ENCODE measurements around the gene E2F2. TPM values are rescaled to one million over a fixed set of nuclear protein-coding genes. Genes with fewer than 3 reads are reported as not detected.

The E2F2 gene
- total RNA-seq, 1 donor from 2014 or later = 1.1 TPM

- ATAC-seq (peak; percentile 90 to 95), DNase-seq (peak; percentile 90)
- Histone ChIP-seq H3K36me3 (no peaks in the 10 kb centered on the region), H3K27ac (no peak overlapping the region), H3K4me1 (peaks cover 17% of the 10 kb centered on the region), H3K9me3 (no peaks in the 10 kb centered on the region), H3K4me3 (peak overlapping the region; percentile 9), H3K27me3 (ENCODE audit: low read depth) (no peaks in the 10 kb centered on the region)
- intact Hi-C loops (cut with DNase I) = no loop called here
- TF ChIP-seq, protein P1, sequence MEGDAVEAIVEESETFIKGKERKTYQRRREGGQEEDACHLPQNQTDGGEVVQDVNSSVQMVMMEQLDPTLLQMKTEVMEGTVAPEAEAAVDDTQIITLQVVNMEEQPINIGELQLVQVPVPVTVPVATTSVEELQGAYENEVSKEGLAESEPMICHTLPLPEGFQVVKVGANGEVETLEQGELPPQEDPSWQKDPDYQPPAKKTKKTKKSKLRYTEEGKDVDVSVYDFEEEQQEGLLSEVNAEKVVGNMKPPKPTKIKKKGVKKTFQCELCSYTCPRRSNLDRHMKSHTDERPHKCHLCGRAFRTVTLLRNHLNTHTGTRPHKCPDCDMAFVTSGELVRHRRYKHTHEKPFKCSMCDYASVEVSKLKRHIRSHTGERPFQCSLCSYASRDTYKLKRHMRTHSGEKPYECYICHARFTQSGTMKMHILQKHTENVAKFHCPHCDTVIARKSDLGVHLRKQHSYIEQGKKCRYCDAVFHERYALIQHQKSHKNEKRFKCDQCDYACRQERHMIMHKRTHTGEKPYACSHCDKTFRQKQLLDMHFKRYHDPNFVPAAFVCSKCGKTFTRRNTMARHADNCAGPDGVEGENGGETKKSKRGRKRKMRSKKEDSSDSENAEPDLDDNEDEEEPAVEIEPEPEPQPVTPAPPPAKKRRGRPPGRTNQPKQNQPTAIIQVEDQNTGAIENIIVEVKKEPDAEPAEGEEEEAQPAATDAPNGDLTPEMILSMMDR (IDR thresholded peaks at IDR 0.05) = peak; percentile 96
Observed at GRCh38 chr1:23539698-23540266, 8.7 kb upstream of the E2F2 start.

GRCh38 chr1:23537296-23537973 lies 6.4 kb upstream of the E2F2 start:
- H3K4me1 ChIP-seq = peaks cover 25% of the 10 kb centered on the region
- no peaks in the 10 kb centered on the region for H3K36me3 ChIP-seq
- H3K27me3 ChIP-seq (ENCODE audit: low read depth) = no peaks in the 10 kb centered on the region
- no peak overlapping the region for H3K27ac ChIP-seq
- ATAC-seq (no peak), DNase-seq (no peak)
- H3K9me3 ChIP-seq = no peaks in the 10 kb centered on the region
- no peak overlapping the region for H3K4me3 ChIP-seq
- TF ChIP-seq, protein P1 (IDR thresholded peaks at IDR 0.05) = no peak
- intact Hi-C loops (cut with DNase I) = no loop called here

DNA sequence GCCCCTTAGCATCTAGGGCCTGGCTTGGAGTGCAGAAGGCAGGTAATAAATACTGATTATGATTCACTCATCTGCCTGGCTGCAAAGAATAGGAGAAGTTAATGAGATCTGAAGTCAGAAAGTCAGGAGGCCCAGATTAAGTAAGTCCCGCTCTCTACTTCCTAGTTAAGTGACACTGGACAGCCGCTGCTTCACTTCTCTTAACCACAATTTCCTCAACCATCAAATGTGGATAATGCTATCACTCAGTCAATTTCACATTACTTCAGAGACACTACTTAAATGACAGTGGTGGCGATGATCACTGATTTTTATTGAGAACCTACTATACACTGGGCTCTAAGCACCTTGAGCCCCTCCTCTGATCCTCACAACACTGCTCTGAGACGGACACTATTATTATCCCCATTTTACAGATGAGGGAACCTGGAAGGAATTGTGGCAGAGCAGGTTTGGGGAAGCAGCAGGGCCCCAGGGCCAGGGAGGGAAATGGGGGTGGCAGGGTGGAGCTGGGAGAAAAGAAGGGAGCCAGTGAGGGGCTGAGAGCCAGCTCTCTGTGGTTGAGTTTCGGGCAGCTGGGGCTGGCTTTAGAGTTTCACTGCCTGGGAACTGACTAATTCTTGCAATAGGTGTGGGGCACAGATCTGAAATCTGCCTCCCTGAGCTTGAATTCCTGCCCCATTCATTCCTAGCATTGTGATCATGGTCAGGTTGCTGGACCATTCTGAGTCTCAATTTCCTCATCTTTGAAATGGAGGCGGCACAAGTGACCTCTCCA lies 2.4 kb upstream of the E2F2 start:
- peaks cover 48% of the 10 kb centered on the region for H3K4me1 ChIP-seq
- no peaks in the 10 kb centered on the region for H3K36me3 ChIP-seq

GRCh38 chr1:23531562-23532094 lies 595 bp upstream of the E2F2 start:
- no peaks in the 10 kb centered on the region for H3K36me3 ChIP-seq
- no peaks in the 10 kb centered on the region for H3K9me3 ChIP-seq
- no peaks in the 10 kb centered on the region for H3K27me3 ChIP-seq (ENCODE audit: low read depth)
- TF ChIP-seq, protein P1 (IDR thresholded peaks at IDR 0.05) = no peak
- DNase-seq (no peak), ATAC-seq (no peak)
- intact Hi-C loops (cut with DNase I) = no loop called here
- H3K27ac ChIP-seq = peak overlapping the region; percentile 68
- peak overlapping the region; percentile 58 for H3K4me3 ChIP-seq
- peaks cover 65% of the 10 kb centered on the region for H3K4me1 ChIP-seq

More for the DNA sequence above, 2.4 kb upstream of the E2F2 start:
- intact Hi-C loops (cut with DNase I) = no loop called here
- no peak overlapping the region for H3K4me3 ChIP-seq
- ATAC-seq (peak; percentile 41 to 48), DNase-seq (no peak)
- peak overlapping the region; percentile 46 for H3K27ac ChIP-seq
- H3K9me3 ChIP-seq = no peaks in the 10 kb centered on the region
- TF ChIP-seq, protein P1 (IDR thresholded peaks at IDR 0.05) = no peak
- H3K27me3 ChIP-seq (ENCODE audit: low read depth) = no peaks in the 10 kb centered on the region

DNA sequence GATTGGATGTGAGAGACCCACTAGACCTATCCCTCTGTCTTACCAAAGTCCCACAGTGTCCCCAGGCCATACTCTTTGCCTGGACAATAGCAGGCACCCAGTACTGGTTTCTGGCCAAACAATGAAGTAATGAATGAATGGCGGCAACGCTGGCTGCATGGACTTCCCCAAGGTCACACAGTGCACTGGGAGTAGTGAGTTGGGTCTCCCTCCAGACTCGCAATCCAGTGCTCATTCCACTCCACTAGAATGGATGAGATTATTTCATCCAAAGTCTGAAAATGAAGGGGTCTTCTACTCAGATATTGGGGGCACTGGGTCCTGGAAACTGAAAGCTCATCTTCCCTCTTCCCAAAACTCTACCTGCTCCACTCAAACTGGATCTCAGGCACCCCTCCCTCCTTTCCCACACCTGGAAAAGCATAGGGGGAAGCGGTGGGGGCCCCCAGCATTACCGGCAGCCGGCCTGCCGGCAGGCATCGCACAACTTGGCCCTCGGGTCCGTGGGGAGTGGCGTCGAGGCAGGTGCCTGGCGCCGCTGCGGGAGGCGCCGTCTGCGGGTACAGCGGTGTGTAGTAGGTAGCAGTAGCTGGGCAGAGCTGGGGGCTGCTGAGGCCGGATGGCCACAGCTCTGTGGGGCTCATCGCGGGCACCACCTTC lies 816 bp downstream of the E2F2 start:
- TF ChIP-seq, protein P1 (IDR thresholded peaks at IDR 0.05) = no peak
- no peaks in the 10 kb centered on the region for H3K36me3 ChIP-seq
- no peak overlapping the region for H3K27ac ChIP-seq
- H3K9me3 ChIP-seq = no peaks in the 10 kb centered on the region
- peaks cover 72% of the 10 kb centered on the region for H3K4me1 ChIP-seq
- DNase-seq = no peak
- ATAC-seq = peak in 1 of 2 donors; percentile 2
- H3K27me3 ChIP-seq (ENCODE audit: low read depth) = no peaks in the 10 kb centered on the region
- intact Hi-C loops (cut with DNase I) = no loop called here
- peak overlapping the region; percentile 58 for H3K4me3 ChIP-seq
